ENCODE measurements around the gene MSL2.

The MSL2 gene

DNA sequence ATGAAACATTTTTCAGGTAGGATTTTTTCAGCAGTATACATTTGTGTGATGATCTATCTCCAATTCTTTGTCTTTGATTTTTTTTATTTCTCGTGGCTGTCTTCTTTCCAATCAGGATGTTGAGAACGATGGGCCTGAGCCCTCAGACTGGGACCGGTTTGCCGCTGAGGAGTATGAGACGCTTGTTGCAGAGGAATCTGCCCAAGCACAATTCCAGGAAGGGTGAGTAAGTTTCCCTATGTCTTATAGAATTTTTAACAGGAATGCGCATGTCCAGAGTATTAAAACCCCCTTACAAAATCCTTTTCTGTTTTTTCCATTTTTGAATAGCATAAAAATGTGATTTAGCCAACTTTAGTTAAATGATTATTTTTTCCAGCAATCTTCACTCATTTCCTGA lies 90.0 kb downstream of the MSL2 start:
- DNase-seq (ENCODE audit: insufficient read length, low spot score) (no peak), FAIRE-seq (no peak)
- TF ChIP-seq POLR2A (IDR thresholded peaks at IDR 0.05; ENCODE audit: low read depth, low read length), result no peak

- FAIRE-seq, result no peak
- no peak for TF ChIP-seq POLR2A (IDR thresholded peaks at IDR 0.05; ENCODE audit: low read depth, low read length)
- DNase-seq (ENCODE audit: insufficient read length, low spot score), result no peak
Measured at GRCh38 chr3:136105044-136105443, 91.1 kb downstream of the MSL2 start.

Data from H54 (cell line).